Suprapubic skin (tissue), 4 donors: ENCODE measurements around the gene GCLC. TPM values are rescaled to one million over a fixed set of nuclear protein-coding genes. Genes with fewer than 3 reads are reported as not detected.

Experiments
- DNase-seq, 2 donors: peaks; one replicate each; pipeline ENCODE4 v3.0.0-alpha.2; 2019; ENCODE audit warnings: low spot score in 2 of 2
- H3K27ac ChIP-seq: fragments of 200-600 bp; sonication (generic); one replicate; pipeline ENCODE4 v1.5.1; 2019
- H3K27me3 ChIP-seq: fragments of 200-600 bp; sonication (generic); one replicate; pipeline ENCODE4 v1.5.1; 2019
- H3K36me3 ChIP-seq: fragments of 200-600 bp; sonication (generic); one replicate; pipeline ENCODE4 v1.5.1; 2019
- H3K4me1 ChIP-seq: fragments of 200-600 bp; sonication (generic); one replicate; pipeline ENCODE4 v1.5.1; 2019
- H3K4me3 ChIP-seq: fragments of 200-600 bp; sonication (generic); one replicate; pipeline ENCODE4 v1.5.1; 2019; ENCODE audit warnings: mild to moderate bottlenecking
- H3K9me3 ChIP-seq: fragments of 200-600 bp; sonication (generic); one replicate; pipeline ENCODE4 v1.5.1; 2019
- EP300 ChIP-seq: sonication (generic); formaldehyde crosslinking; IDR thresholded peaks from one replicate; pipeline ENCODE4 v1.6.1; 2017; ENCODE audit warnings: antibody characterized with exemption
- POLR2A ChIP-seq, 2 donors: fragments of 450-650 bp; IDR thresholded peaks; one replicate each; pipeline ENCODE4 v1.6.1; 2017; ENCODE audit warnings: antibody characterized with exemption in 2 of 2, mild to moderate bottlenecking in 2 of 2, moderate library complexity in 2 of 2
- POLR2AphosphoS5 ChIP-seq, 3 donors: sonication (generic); formaldehyde crosslinking; IDR thresholded peaks; one replicate each; pipeline ENCODE4 v1.6.1; 2017; ENCODE audit warnings: antibody characterized with exemption in 3 of 3
- WGBS: methylation state at CpG from one replicate; pipeline ENCODE4 v1.1.5; 2018; 5-methylcytosine and 5-hydroxymethylcytosine counted together
- total RNA-seq, 4 donors: library from RNA; depleted of rRNA; stranded (reverse); fragments of >200 nt; gene quantifications; one replicate each; pipeline ENCODE4 v1.1.0, GENCODE V29; 2016
- TF ChIP-seq, protein P1 (sequence below), 2 donors: fragments of 200-600 bp in 1 of 2; fragments of 450-650 bp in 1 of 2; sonication (generic) in 1 of 2; IDR thresholded peaks; one replicate each; pipeline ENCODE4 v1.5.1; 2016 to 2019; ENCODE audit warnings: antibody characterized with exemption in 2 of 2, mild to moderate bottlenecking in 1 of 2, moderate library complexity in 1 of 2

Gene GCLC
- total RNA-seq, 4 donors from 2014 or later: 47.3 to 65.0 (median 51.1) TPM

DNA sequence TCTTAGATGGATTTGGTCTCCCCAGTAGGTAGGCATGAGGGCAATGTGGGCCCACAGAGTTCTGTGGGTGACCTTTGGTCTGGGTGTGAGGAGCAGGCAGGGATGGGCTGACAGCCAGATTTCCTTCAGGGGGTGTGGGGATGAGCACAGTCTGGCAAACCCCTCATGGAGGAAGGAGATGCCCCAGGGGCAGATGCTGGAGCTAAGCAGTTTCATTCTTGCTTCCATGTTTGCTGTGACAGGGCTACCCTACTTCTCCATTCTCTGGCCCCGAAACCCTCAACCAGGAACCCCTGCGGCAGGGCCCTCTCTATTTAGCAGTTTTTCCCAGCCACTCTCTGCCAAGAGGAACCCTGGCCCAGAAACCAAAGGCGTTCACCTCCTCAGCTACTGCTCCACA is 40.4 kb downstream of the GCLC start:
- no peaks in the 10 kb centered on the region for H3K27me3 ChIP-seq
- TF ChIP-seq, protein P1, sequence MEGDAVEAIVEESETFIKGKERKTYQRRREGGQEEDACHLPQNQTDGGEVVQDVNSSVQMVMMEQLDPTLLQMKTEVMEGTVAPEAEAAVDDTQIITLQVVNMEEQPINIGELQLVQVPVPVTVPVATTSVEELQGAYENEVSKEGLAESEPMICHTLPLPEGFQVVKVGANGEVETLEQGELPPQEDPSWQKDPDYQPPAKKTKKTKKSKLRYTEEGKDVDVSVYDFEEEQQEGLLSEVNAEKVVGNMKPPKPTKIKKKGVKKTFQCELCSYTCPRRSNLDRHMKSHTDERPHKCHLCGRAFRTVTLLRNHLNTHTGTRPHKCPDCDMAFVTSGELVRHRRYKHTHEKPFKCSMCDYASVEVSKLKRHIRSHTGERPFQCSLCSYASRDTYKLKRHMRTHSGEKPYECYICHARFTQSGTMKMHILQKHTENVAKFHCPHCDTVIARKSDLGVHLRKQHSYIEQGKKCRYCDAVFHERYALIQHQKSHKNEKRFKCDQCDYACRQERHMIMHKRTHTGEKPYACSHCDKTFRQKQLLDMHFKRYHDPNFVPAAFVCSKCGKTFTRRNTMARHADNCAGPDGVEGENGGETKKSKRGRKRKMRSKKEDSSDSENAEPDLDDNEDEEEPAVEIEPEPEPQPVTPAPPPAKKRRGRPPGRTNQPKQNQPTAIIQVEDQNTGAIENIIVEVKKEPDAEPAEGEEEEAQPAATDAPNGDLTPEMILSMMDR (IDR thresholded peaks at IDR 0.05): no peak
- TF ChIP-seq POLR2AphosphoS5 (IDR thresholded peaks at IDR 0.05): no peak
- no peak for TF ChIP-seq POLR2A (IDR thresholded peaks at IDR 0.05)
- no peak for TF ChIP-seq EP300
- peaks cover 56% of the 10 kb centered on the region for H3K36me3 ChIP-seq
- WGBS: 94% methylated on average over 3 of the region's 3 CpGs
- H3K4me3 ChIP-seq: no peak overlapping the region
- no peak overlapping the region for H3K27ac ChIP-seq
- H3K4me1 ChIP-seq: no peaks in the 10 kb centered on the region
- H3K9me3 ChIP-seq: no peaks in the 10 kb centered on the region
- no peak for DNase-seq

DNA sequence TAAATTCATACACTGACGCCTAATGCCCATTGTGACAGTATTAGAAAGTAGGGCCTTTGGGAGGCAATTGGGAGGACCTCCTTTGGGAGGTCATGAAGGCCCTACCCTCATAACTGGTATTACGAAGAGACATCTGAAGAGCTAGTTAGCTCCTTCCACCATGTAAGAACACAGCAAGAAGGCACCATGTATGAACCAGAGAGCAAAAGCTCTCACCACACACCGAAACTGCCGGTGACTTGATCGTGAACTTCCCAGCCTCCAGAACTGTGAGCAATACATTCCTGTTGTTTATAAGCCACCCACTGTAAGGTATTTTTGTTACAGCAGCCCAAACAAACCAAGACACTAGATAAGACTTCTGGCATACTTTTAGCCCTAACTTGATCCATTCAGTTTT is 41.8 kb downstream of the GCLC start:
- DNase-seq: no peak
- TF ChIP-seq EP300 (no peak), POLR2AphosphoS5 (IDR thresholded peaks at IDR 0.05) (no peak), POLR2A (IDR thresholded peaks at IDR 0.05) (no peak)
- TF ChIP-seq, protein P1 (IDR thresholded peaks at IDR 0.05): no peak
- no peak overlapping the region for H3K4me3 ChIP-seq
- H3K27ac ChIP-seq: no peak overlapping the region
- H3K36me3 ChIP-seq: peaks cover 68% of the 10 kb centered on the region
- no peaks in the 10 kb centered on the region for H3K9me3 ChIP-seq
- WGBS: 94% methylated on average over 5 of the region's 5 CpGs
- no peaks in the 10 kb centered on the region for H3K4me1 ChIP-seq
- no peaks in the 10 kb centered on the region for H3K27me3 ChIP-seq

DNA sequence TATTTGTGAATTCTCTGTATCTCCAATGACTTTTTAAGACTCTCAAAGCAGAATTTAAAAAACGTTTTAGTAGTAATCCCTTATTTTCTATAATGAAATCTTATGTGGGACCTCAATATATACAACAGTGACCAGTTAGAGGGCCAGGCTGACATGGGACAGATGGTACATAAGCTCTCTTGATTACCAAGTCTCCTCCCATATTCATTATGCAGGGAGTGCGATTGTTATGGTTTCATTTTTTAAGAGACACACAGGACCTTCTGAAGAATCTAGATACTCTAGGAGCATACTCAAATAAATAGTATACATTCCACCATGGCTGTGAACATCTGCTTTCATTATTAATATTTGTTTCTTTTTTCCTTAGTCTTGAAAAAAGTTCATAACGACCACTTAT is 43.5 kb downstream of the GCLC start:
- TF ChIP-seq, protein P1 (IDR thresholded peaks at IDR 0.05): no peak
- no peak for TF ChIP-seq POLR2AphosphoS5 (IDR thresholded peaks at IDR 0.05)
- no peak for TF ChIP-seq POLR2A (IDR thresholded peaks at IDR 0.05)
- TF ChIP-seq EP300: no peak
- H3K27ac ChIP-seq: no peak overlapping the region
- 67% methylated on average over 3 of the region's 3 CpGs for WGBS
- DNase-seq: no peak
- H3K27me3 ChIP-seq: no peaks in the 10 kb centered on the region
- H3K36me3 ChIP-seq: peaks cover 65% of the 10 kb centered on the region
- H3K9me3 ChIP-seq: no peaks in the 10 kb centered on the region
- H3K4me3 ChIP-seq: no peak overlapping the region
- H3K4me1 ChIP-seq: no peaks in the 10 kb centered on the region

DNA sequence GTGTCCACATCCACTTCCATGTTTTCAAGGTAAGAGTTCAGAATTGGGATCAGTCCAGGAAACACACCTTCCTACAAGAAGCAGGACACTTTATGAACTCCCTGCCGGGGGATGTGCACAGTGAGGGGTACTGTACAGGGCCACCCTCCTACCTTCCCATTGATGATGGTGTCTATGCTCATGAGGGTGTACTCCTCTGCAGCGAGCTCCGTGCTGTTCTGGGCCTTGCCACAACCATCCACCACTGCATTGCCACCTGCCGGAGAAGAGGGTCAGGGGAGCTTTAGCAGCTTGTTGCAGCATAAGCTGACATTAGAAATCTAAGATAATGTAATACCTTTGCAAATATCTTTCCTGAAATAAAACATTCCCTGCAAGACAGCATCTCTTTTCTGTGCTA is 44.8 kb downstream of the GCLC start:
- H3K4me1 ChIP-seq: no peaks in the 10 kb centered on the region
- no peak for DNase-seq
- no peaks in the 10 kb centered on the region for H3K27me3 ChIP-seq
- no peaks in the 10 kb centered on the region for H3K9me3 ChIP-seq
- H3K36me3 ChIP-seq: peaks cover 53% of the 10 kb centered on the region
- no peak overlapping the region for H3K27ac ChIP-seq
- TF ChIP-seq POLR2A (IDR thresholded peaks at IDR 0.05) (no peak), EP300 (no peak), POLR2AphosphoS5 (IDR thresholded peaks at IDR 0.05) (no peak)
- TF ChIP-seq, protein P1 (IDR thresholded peaks at IDR 0.05): no peak
- WGBS: 98% methylated on average over 4 of the region's 4 CpGs
- no peak overlapping the region for H3K4me3 ChIP-seq

DNA sequence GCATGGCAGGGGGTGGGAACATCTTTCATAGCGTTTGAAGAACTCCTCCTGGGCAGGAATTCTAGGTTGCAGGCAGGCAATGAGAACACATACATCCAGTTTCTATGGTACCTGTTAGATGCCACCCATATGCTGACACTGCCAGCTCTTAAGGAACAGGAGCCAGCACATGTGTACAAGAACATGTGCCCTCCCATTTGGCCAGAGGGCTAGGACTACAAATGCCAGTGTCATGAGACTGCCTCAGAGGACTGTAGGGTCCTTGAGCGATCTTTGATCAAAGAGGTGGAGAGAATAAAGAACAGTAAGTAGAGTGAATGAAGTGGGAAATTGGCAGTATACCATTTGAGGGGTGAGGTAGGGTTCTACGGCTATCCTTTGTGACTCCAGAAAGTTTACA is 45.8 kb downstream of the GCLC start:
- Histone ChIP-seq H3K4me3 (no peak overlapping the region), H3K36me3 (peaks cover 44% of the 10 kb centered on the region), H3K27me3 (no peaks in the 10 kb centered on the region), H3K4me1 (no peaks in the 10 kb centered on the region), H3K9me3 (no peaks in the 10 kb centered on the region), H3K27ac (no peak overlapping the region)
- no peak for DNase-seq
- TF ChIP-seq POLR2A (IDR thresholded peaks at IDR 0.05) (no peak), POLR2AphosphoS5 (IDR thresholded peaks at IDR 0.05) (no peak), EP300 (no peak)
- TF ChIP-seq, protein P1 (IDR thresholded peaks at IDR 0.05): no peak
- WGBS: 77% methylated on average over 3 of the region's 3 CpGs
